MCF 10A (cell line): Measurements from ENCODE around the gene CANX. TPM values are rescaled to one million over a fixed set of nuclear protein-coding genes. Genes with fewer than 3 reads are reported as not detected.

Experiments used
- BruUV-seq: library from RNA; stranded (reverse); fragments of 400-500 nt; replicated peaks from 2 replicates; lab custom pipeline; 2021; lab: Mats Ljungman, UMichigan
- CTCF ChIA-PET: fragments of 300-600 bp; sonication (Branson Sonifier 250); formaldehyde crosslinking; extraction: SDS; loops from one replicate; lab custom pipeline; 2021; ENCODE audit warnings: antibody characterized with exemption, inconsistent platforms; lab: Yijun Ruan, JAX
- POLR2A ChIA-PET: fragments of 300-600, 350-650 bp; sonication (Branson Sonifier 250); formaldehyde crosslinking; extraction: SDS; loops from one replicate; lab custom pipeline; 2020; ENCODE audit warnings: antibody characterized with exemption, inconsistent platforms; lab: Yijun Ruan, JAX
- DNase-seq: peaks from one replicate; pipeline ENCODE4 v3.0.0-alpha.2; 2018; ENCODE audit not compliant: unreplicated experiment
- H3K27ac Mint-ChIP-seq: one replicate; pipeline ENCODE4 v1.8.0; 2022; ENCODE audit warnings: mild to moderate bottlenecking, low read depth, mixed read lengths; ENCODE audit not compliant: unreplicated experiment
- H3K27me3 Mint-ChIP-seq: one replicate; pipeline ENCODE4 v1.8.0; 2022; ENCODE audit warnings: mixed read lengths; ENCODE audit not compliant: insufficient read depth, unreplicated experiment
- H3K36me3 Mint-ChIP-seq: one replicate; pipeline ENCODE4 v1.8.0; 2022; ENCODE audit warnings: mild to moderate bottlenecking, moderate library complexity, mixed read lengths; ENCODE audit not compliant: insufficient read depth, unreplicated experiment
- H3K4me1 Mint-ChIP-seq: one replicate; pipeline ENCODE4 v1.8.0; 2022; ENCODE audit warnings: mixed read lengths; ENCODE audit not compliant: insufficient read depth, unreplicated experiment
- H3K4me3 Mint-ChIP-seq: one replicate; pipeline ENCODE4 v1.8.0; 2022; ENCODE audit warnings: mild to moderate bottlenecking, moderate library complexity, mixed read lengths; ENCODE audit not compliant: unreplicated experiment
- H3K9me3 Mint-ChIP-seq: one replicate; pipeline ENCODE4 v1.8.0; 2022; ENCODE audit warnings: mixed read lengths; ENCODE audit not compliant: unreplicated experiment
- CTCF ChIP-seq: fragments of 200-600 bp; IDR thresholded peaks from one replicate; pipeline ENCODE4 v1.8.0; 2022; ENCODE audit warnings: antibody characterized with exemption, mild to moderate bottlenecking; ENCODE audit not compliant: unreplicated experiment
- intact Hi-C: fragments of 100-400 bp; cut with micrococcal nuclease; formaldehyde crosslinking; loops from 2 replicates; pipeline ENCODE4 v1.14.1; 2022
- total RNA-seq: library from RNA; stranded (reverse); gene quantifications from 2 replicates; pipeline ENCODE4 v1.2.3, GENCODE V29; 2022

CANX gene
- total RNA-seq, 1 experiment from 2014 or later, result 1,781 TPM

GRCh38 chr5:179732918-179733771 lies 34.4 kb downstream of the CANX start:
- DNase-seq, result peak; percentile 62
- no peak for TF ChIP-seq CTCF
- BruUV-seq, result no TSS peak
- CTCF ChIA-PET, result interaction anchor here (0.8 kb wide), 1 partner anchor 9 kb away, joined by 3 read pairs; no protein-coding TSS in a partner anchor
- intact Hi-C loops, result loop anchor here (1.0 to 5.0 kb wide), 3 partner anchors 34 to 71 kb away; partner anchors contain the start of gene CANX
- H3K4me1 Mint-ChIP-seq, result peaks cover 24% of the 10 kb centered on the region
- peaks cover 53% of the 10 kb centered on the region for H3K36me3 Mint-ChIP-seq
- peak overlapping the region; percentile 91 for H3K4me3 Mint-ChIP-seq
- H3K9me3 Mint-ChIP-seq, result no peaks in the 10 kb centered on the region
- H3K27ac Mint-ChIP-seq, result peak overlapping the region; percentile 58
- no peaks in the 10 kb centered on the region for H3K27me3 Mint-ChIP-seq
- POLR2A ChIA-PET, result interaction anchor here (0.5 to 6.9 kb wide), 38 partner anchors 10 to 180 kb away, joined by 3 to 137 read pairs (median 5); partner anchors contain the start of genes CANX, CBY3, HNRNPH1 and LTC4S

DNA sequence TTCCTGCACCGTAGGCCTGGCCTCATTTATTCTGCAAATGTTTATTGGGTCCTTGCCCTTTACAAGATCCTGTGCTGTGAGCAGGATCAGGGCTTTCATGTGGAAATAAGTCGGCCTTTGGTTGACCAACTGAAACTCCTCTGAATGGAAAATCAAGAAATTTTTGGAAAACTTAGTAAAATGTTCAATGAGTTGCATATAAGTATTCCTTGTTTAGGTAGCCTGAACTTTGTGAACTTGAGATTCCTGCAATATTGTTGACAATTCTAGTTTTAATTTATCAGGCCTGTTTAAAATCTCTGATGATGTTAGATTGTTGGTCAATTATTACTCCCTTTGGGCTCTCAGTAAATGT lies 35.0 kb downstream of the CANX start:
- intact Hi-C loops, result loop anchor here (2.0 to 5.0 kb wide), 2 partner anchors 35 to 71 kb away; partner anchors contain the start of gene CANX
- H3K36me3 Mint-ChIP-seq, result peaks cover 53% of the 10 kb centered on the region
- H3K4me3 Mint-ChIP-seq, result peak overlapping the region; percentile 91
- BruUV-seq, result TSS peak; percentile 0
- DNase-seq, result no peak
- TF ChIP-seq CTCF, result no peak
- POLR2A ChIA-PET, result interaction anchor here (0.6 to 6.9 kb wide), 18 partner anchors 9 to 173 kb away, joined by 3 to 137 read pairs (median 12); partner anchors contain the start of genes CANX, HNRNPH1, LTC4S and MGAT4B
- CTCF ChIA-PET, result interaction anchor here (0.8 kb wide), 1 partner anchor 10 kb away, joined by 3 read pairs; no protein-coding TSS in a partner anchor
- peak overlapping the region; percentile 58 for H3K27ac Mint-ChIP-seq
- no peaks in the 10 kb centered on the region for H3K9me3 Mint-ChIP-seq
- peaks cover 30% of the 10 kb centered on the region for H3K4me1 Mint-ChIP-seq
- H3K27me3 Mint-ChIP-seq, result no peaks in the 10 kb centered on the region

DNA sequence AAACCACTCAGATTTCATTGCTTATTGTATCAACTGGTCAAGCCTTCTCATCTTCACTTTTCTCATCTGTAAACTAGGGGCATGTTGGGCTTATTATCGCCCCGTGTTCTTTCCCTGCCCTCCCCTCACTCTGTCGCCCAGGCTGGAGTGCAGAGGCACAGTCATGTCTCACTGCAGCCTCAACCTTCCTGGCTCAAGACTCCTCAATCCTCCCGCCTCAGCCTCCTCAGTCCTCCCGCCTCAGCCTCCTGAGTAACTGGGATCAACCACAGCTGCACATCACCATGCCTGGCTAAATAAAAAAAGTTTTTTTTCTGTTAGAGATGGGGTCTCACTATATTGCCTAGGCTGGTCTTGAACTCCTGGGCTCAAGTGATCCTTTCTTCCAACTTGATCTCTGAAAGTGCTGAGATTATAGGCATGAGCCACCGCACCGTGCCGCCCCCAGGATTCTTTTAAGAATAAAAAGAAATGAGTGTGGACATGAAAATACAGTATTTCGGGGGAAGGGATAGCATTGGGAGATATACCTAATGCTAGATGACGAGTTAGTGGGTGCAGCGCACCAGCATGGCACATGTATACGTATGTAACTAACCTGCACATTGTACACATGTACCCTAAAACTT lies 35.9 kb downstream of the CANX start:
- TF ChIP-seq CTCF, result no peak
- Mint-ChIP-seq H3K27me3 (no peaks in the 10 kb centered on the region), H3K4me1 (peaks cover 35% of the 10 kb centered on the region), H3K36me3 (peaks cover 47% of the 10 kb centered on the region), H3K27ac (peak overlapping the region; percentile 58), H3K9me3 (no peaks in the 10 kb centered on the region), H3K4me3 (peak overlapping the region; percentile 91)
- intact Hi-C loops, result loop anchor here (5.0 kb wide), 1 partner anchor 72 kb away; no protein-coding TSS in a partner anchor
- ChIA-PET POLR2A (interaction anchor here (0.6 to 6.9 kb wide), 14 partner anchors 8 to 347 kb away, joined by 3 to 137 read pairs (median 4); partner anchors contain the start of genes CANX, HNRNPH1 and MGAT4B), CTCF (interaction anchor here (0.6 to 1.7 kb wide), 3 partner anchors 20 to 1222 kb away, joined by 3 to 5 read pairs (median 4); no protein-coding TSS in a partner anchor)
- DNase-seq, result no peak
- BruUV-seq, result no TSS peak
